GM23338 (cell line): ENCODE results near the gene SFT2D3. TPM values are rescaled to one million over a fixed set of nuclear protein-coding genes. Genes with fewer than 3 reads are reported as not detected.
A peak's percentile ranks its signal among the peaks of the same experiment; 100 is the strongest.

Experiments
- ATAC-seq: fragments of 200-7000 bp; cut with Tn5 transposase; 3 replicates; pipeline ENCODE4 v1.9.1; 2020
- DNase-seq: peaks from one replicate; pipeline ENCODE4 v3.0.0-alpha.2; 2015; ENCODE audit warnings: low spot score
- H2AFZ ChIP-seq: fragments of 200-600 bp; sonication (generic); 2 replicates; pipeline ENCODE4 v1.8.0; 2016; ENCODE audit warnings: antibody characterized with exemption, mild to moderate bottlenecking, moderate library complexity
- H3F3A ChIP-seq: fragments of 200-600 bp; sonication (generic); replicated peaks from 2 replicates; pipeline ENCODE4 v1.8.0; 2017; ENCODE audit warnings: antibody characterized with exemption, mixed run types, low read depth
- H3K27ac ChIP-seq: fragments of 200-600 bp; sonication (generic); 2 replicates; pipeline ENCODE4 v1.6.1; 2016; ENCODE audit warnings: low read depth
- H3K27me3 ChIP-seq: fragments of 200-600 bp; sonication (generic); 2 replicates; pipeline ENCODE4 v1.8.0; 2016; ENCODE audit warnings: mild to moderate bottlenecking, mixed run types, moderate library complexity; ENCODE audit not compliant: insufficient read depth
- H3K36me3 ChIP-seq: fragments of 200-600 bp; sonication (generic); 2 replicates; pipeline ENCODE4 v1.8.0; 2016; ENCODE audit warnings: mild to moderate bottlenecking; ENCODE audit not compliant: insufficient read depth
- H3K4me1 ChIP-seq: fragments of 200-600 bp; sonication (generic); 2 replicates; pipeline ENCODE4 v1.8.0; 2016; ENCODE audit warnings: mild to moderate bottlenecking, moderate library complexity; ENCODE audit not compliant: insufficient read depth
- H3K4me2 ChIP-seq: fragments of 200-600 bp; sonication (generic); 2 replicates; pipeline ENCODE4 v1.7.1; 2017; ENCODE audit warnings: mixed run types
- H3K4me3 ChIP-seq: fragments of 200-600 bp; sonication (generic); 2 replicates; pipeline ENCODE4 v1.6.1; 2016; ENCODE audit warnings: mixed run types
- H3K79me2 ChIP-seq: fragments of 200-600 bp; sonication (generic); replicated peaks from 2 replicates; pipeline ENCODE4 v1.8.0; 2017; ENCODE audit warnings: mild to moderate bottlenecking; ENCODE audit not compliant: insufficient read depth
- H3K9me2 ChIP-seq: fragments of 200-600 bp; sonication (generic); 2 replicates; pipeline ENCODE4 v1.8.0; 2017; ENCODE audit not compliant: insufficient read depth
- H4K20me1 ChIP-seq: fragments of 200-600 bp; sonication (generic); replicated peaks from 2 replicates; pipeline ENCODE4 v1.8.0; 2017; ENCODE audit warnings: mild to moderate bottlenecking; ENCODE audit not compliant: insufficient read depth
- H3K27ac Mint-ChIP-seq: 2 replicates; pipeline ENCODE4 v1.8.0; 2020; ENCODE audit warnings: inconsistent platforms, mild to moderate bottlenecking, moderate library complexity, mixed read lengths
- H3K27me3 Mint-ChIP-seq: 3 replicates; pipeline ENCODE4 v1.8.0; 2022; ENCODE audit warnings: low read depth, mild to moderate bottlenecking, moderate library complexity, mixed read lengths, inconsistent platforms; ENCODE audit not compliant: insufficient read depth, poor library complexity
- H3K36me3 Mint-ChIP-seq: 3 replicates; pipeline ENCODE4 v1.8.0; 2021; ENCODE audit warnings: low read depth, mild to moderate bottlenecking, inconsistent platforms, moderate library complexity, mixed read lengths
- H3K4me1 Mint-ChIP-seq: 3 replicates; pipeline ENCODE4 v1.8.0; 2020; ENCODE audit warnings: mild to moderate bottlenecking, inconsistent platforms, mixed read lengths
- H3K4me3 Mint-ChIP-seq: 3 replicates; pipeline ENCODE4 v1.8.0; 2021; ENCODE audit warnings: moderate library complexity, mild to moderate bottlenecking, inconsistent platforms, mixed read lengths
- H3K9me3 Mint-ChIP-seq: 3 replicates; pipeline ENCODE4 v1.8.0; 2020; ENCODE audit warnings: moderate library complexity, mild to moderate bottlenecking, inconsistent platforms, mixed read lengths
- CREB1 ChIP-seq: fragments of 250-450 bp; sonication (Bioruptor Pico); IDR thresholded peaks from 2 replicates; pipeline ENCODE4 v1.5.0; 2020; ENCODE audit warnings: low read depth, mild to moderate bottlenecking, moderate library complexity
- CTCF ChIP-seq, 2 experiments: fragments of 200-600 bp in 1 of 2; sonication (generic) in 1 of 2; conservative IDR thresholded peaks; 2 replicates each; pipeline versions ENCODE4 v1.5.1 to v1.6.1; 2016 to 2017; ENCODE audit warnings: antibody characterized with exemption in 2 of 2, low read depth in 2 of 2, mild to moderate bottlenecking in 2 of 2, moderate library complexity in 1 of 2
- EZH2phosphoT487 ChIP-seq: fragments of 200-600 bp; sonication (generic); IDR thresholded peaks from one replicate; pipeline ENCODE4 v1.8.1; 2018; ENCODE audit warnings: antibody characterized with exemption; ENCODE audit not compliant: unreplicated experiment
- POLR2AphosphoS5 ChIP-seq: IDR thresholded peaks from 2 replicates; pipeline ENCODE4 v1.6.1; 2016; ENCODE audit warnings: antibody characterized with exemption, low read depth
- REST ChIP-seq: IDR thresholded peaks from one replicate; pipeline ENCODE4 v1.6.1; 2018; ENCODE audit warnings: antibody characterized with exemption; ENCODE audit not compliant: unreplicated experiment
- STAT1 ChIP-seq: IDR thresholded peaks from one replicate; pipeline ENCODE4 v1.6.1; 2016; ENCODE audit warnings: antibody characterized with exemption; ENCODE audit not compliant: unreplicated experiment
- ZNF462 ChIP-seq: fragments of 250-450 bp; sonication (Bioruptor Pico); IDR thresholded peaks from 2 replicates; pipeline ENCODE4 v1.5.0; 2020; ENCODE audit warnings: mild to moderate bottlenecking, moderate library complexity
- polyA plus RNA-seq: library from polyadenylated mRNA; unstranded; fragments of >200 nt; fragmentation: Nextera tagmentation; extraction: Ambion mirVana; gene quantifications from 2 replicates; pipeline ENCODE4 v1.2.1, GENCODE V29; 2016
- total RNA-seq: library from RNA; depleted of rRNA; stranded (reverse); fragments of >200 nt; shearing (Covaris generic); gene quantifications from 2 replicates; pipeline ENCODE4 v1.2.3, GENCODE V29; 2014

Gene SFT2D3
- total and polyA plus RNA-seq, 2 experiments from 2014 or later = 13.7 TPM; not detected in 1

GRCh38 chr2:127695491-127696472 lies 5.5 kb upstream of the SFT2D3 start:
- no peaks in the 10 kb centered on the region for H3K79me2 ChIP-seq
- no peaks in the 10 kb centered on the region for H3K9me2 ChIP-seq
- peaks cover 8% of the 10 kb centered on the region for H3K27me3 Mint-ChIP-seq
- H3F3A ChIP-seq = 0 out of 2 replicates have a peak, but pooled peaks cover 4% of the 10 kb centered on the region
- H3K27me3 ChIP-seq = peaks cover 5% of the 10 kb centered on the region
- H2AFZ ChIP-seq = peak overlapping the region; percentile 90
- peak overlapping the region; percentile 51 for H3K4me3 ChIP-seq
- H4K20me1 ChIP-seq = no peaks in the 10 kb centered on the region
- H3K9me3 Mint-ChIP-seq = peaks cover 18% of the 10 kb centered on the region
- H3K27ac Mint-ChIP-seq = no peak overlapping the region
- H3K27ac ChIP-seq = no peak overlapping the region
- peak; percentile 82 for ATAC-seq
- peaks cover 7% of the 10 kb centered on the region for H3K4me1 ChIP-seq
- peaks cover 13% of the 10 kb centered on the region for H3K4me1 Mint-ChIP-seq
- H3K4me3 Mint-ChIP-seq = no peak overlapping the region
- peak overlapping the region; percentile 77 for H3K4me2 ChIP-seq
- peak; percentile 62 to 90 for TF ChIP-seq CTCF (conservative IDR thresholded peaks at IDR 0.05; ENCODE audit: low read depth in 2 of 2)
- no peak for TF ChIP-seq REST
- TF ChIP-seq CREB1 (CRISPR knock-in tag) = 0 out of 2 replicates have a peak, but pooled peaks have one; percentile 46
- no peak for TF ChIP-seq POLR2AphosphoS5
- no peak for TF ChIP-seq EZH2phosphoT487
- no peak for TF ChIP-seq ZNF462 (CRISPR knock-in tag)
- no peak for TF ChIP-seq STAT1
- peaks cover 13% of the 10 kb centered on the region for H3K36me3 Mint-ChIP-seq
- H3K36me3 ChIP-seq = 0 out of 2 replicates have a peak, but pooled peaks cover 4% of the 10 kb centered on the region
- peak; percentile 82 for DNase-seq
